Hematopoietic multipotent progenitor cell treated with erythropoietin and hydrocortisone succinate and interleukin-3 and kit ligand, for 8 days (in vitro differentiated cells): ENCODE measurements around the gene AGBL4.

ENCODE experiments used
- DNase-seq: peaks from one replicate; pipeline ENCODE4 v3.0.0-alpha.2; 2015

The AGBL4 gene

GRCh38 chr1:48794816-48795215 is 1228.9 kb downstream of the AGBL4 start:
- no peak for DNase-seq

- no peak for DNase-seq
These were observed 1229.9 kb downstream of the AGBL4 start for GRCh38 chr1:48793863-48794262.

GRCh38 chr1:48792961-48793360 is 1230.8 kb downstream of the AGBL4 start:
- no peak for DNase-seq

GRCh38 chr1:48790397-48790796 is 1233.4 kb downstream of the AGBL4 start:
- DNase-seq = no peak

DNA sequence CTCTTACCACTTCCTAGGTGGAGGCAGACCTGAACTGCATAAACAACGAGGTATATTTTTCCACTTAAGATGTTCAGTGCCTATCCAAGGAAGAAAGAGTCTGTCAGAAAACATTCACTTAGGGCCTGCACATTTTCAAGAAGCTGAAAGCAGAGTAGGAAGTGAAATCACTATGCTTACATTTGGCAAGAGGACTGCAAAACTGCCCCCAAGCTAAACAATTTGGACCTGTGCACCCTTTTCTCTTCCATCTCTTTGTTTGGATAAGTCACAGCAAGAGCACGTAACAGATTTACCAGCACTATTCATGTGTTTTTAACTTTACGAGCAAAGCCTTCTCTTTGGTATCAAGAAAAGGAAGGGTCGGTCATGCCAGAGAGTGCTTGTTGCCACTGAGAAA is 1233.9 kb downstream of the AGBL4 start:
- no peak for DNase-seq

GRCh38 chr1:48785869-48786268 is 1237.9 kb downstream of the AGBL4 start:
- DNase-seq = no peak

DNA sequence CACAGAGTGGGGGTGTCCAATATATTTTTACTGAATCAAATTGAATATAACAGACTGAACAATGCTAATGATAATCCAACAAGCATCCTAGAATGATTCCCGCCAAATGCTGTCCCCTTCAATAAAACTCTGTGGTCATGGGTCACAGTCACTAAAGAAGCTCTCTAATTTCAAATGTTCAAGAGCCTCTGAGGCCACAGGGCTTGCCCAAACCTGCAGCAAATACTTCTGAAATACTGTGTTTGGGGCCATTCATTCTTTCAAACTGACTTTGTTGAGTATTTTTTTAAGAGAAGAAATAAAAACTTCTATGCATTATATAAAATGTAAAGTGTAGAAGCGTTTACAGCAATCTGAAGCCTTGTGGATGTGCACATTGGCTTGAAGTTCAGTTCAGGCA is 1239.5 kb downstream of the AGBL4 start:
- no peak for DNase-seq

- peak; percentile 2 for DNase-seq
These were observed 1246.4 kb downstream of the AGBL4 start for GRCh38 chr1:48777219-48777895.

DNA sequence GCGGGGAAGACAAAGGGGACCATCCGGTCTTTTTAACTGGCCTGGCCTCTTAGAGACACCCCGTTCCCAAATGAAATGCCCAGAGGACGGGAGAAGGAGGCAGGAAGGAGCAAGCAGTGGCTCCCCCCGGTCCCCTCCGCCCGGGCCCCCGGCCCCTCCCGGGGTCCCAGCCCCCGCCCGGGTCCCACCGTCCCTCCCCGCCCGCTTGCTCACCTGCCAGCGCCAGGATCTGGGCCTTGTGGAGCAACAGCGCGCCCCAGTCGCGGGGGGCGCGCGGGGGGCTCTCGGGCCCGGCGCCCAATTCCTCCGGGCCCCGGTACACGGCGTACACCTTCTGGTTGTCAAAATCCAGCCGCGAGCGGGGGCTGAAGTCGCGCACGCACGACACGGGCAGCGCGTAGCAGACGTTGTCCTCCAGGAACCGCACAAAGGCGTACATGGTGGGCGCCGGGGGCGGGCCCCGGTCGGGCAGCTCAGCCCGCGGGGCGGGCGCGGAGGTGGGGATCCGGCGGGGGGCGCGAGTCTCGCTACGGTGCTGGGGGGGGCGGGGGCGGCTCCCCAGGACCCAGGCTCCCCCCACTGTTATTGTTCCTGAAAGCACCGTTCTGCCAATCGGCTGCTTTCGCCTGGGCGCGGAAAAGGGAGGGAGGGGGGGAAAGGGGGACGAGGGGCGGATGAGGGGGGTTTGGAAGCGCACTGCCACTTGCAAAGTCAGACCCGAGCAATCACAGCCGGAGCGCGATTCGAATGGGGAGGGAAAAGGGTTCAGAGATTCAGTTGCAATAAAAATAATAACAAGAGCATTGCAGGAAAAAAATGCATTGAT is 1247.1 kb downstream of the AGBL4 start, which contains the start of gene BEND5:
TSS of gene BEND5 (minus strand) at position 499 of the 826 bp plus-strand sequence. CDS start at position 439, 60 bp downstream.
- DNase-seq = no peak

DNA sequence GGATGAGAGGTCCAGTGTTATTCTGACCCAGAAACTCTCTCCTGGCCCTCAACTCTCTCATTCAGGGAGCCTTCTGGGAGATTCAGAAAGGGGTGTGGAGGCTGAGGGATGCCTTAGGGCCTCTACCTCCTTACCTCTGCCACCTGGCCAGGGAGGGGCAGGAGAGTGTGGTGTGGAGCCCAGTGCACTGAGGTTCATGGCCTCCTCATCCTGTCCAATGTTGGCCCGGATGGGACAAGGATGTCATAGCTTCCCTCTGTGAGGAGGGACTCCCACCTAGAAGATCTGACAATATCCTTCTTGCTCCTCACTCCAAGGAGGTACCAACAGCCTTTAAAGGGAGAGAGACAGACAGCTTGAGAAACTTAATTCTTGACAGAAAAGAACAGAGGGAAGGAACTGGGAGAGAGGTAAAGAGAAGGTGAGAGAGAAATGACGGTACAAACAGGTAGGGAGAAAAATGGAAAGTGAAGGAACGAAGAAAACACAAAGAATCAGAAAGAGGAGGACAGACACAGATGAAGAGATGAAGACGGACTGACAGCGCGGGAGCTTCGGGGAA is 1247.8 kb downstream of the AGBL4 start:
- DNase-seq = no peak

DNA sequence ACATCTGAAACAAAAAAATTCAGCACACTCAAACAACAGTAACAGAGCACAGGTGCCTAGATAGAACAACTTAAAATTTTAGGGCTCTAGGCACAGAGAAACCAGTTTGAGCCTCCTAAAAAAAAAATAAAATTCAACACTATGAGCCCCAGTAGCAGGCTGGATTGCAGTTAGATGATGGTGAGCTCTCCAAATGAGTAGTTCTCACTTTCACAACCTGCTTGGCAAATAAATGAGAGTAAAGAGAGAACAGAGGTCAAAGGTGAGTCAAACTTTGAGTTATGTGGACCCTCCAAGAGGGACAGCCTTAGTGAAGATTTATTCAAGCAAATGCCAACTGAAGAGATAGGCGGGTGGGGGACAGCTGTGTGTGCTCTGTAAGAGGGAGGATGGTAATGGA is 1250.6 kb downstream of the AGBL4 start:
- no peak for DNase-seq

DNA sequence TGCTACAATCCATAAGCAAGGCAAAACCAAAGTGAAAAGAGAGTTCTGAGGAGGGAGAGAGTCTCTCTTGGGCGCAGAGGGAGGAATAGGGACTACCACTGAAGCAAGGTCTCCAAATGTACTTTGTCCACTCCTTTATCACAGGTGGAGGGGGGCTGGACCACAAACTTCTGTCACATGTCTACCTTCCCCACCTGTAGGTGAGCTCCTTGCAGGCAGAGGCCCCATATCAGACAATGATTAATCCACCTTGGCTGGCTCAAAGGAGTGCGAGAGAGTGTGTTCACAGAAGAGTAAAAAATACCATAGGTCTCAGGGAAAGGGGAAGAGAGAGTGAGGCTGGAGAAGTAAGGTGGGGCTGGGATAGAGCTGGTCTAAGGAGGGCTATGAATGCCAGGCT is 1251.5 kb downstream of the AGBL4 start:
- DNase-seq = no peak

- no peak for DNase-seq
These were observed 1252.2 kb downstream of the AGBL4 start for GRCh38 chr1:48771561-48771960.

GRCh38 chr1:48767975-48768510 is 1255.7 kb downstream of the AGBL4 start:
- no peak for DNase-seq

GRCh38 chr1:48765335-48765734 is 1258.4 kb downstream of the AGBL4 start:
- no peak for DNase-seq

- DNase-seq = no peak
These were observed 1261.8 kb downstream of the AGBL4 start for GRCh38 chr1:48761986-48762385.

DNA sequence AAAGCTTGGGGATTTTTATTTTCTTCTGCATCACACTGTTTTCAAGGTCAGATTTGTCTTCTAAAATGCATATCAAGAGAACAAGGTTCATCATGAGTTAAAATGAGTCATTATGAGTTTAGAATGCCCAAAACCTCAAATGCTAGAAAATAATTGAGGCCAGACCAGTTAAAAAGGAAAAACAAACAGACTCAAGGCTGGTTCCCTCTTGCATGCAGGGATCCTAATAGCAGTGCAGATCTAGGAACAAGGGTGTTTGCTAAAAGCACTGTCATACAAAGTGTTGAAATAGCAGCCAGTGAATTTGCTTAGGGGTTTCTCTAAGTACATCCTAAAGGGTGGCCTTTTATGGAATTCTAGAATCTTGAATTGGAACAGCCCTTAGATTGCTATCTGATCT is 1262.3 kb downstream of the AGBL4 start:
- no peak for DNase-seq

GRCh38 chr1:48760857-48761256 is 1262.9 kb downstream of the AGBL4 start:
- DNase-seq = no peak

- no peak for DNase-seq
These were observed 1264.8 kb downstream of the AGBL4 start for GRCh38 chr1:48758976-48759375.

GRCh38 chr1:48757363-48757762 is 1266.4 kb downstream of the AGBL4 start:
- DNase-seq = no peak

- no peak for DNase-seq
These were observed 1267.0 kb downstream of the AGBL4 start for GRCh38 chr1:48756683-48757316.

GRCh38 chr1:48753293-48753692 is 1270.5 kb downstream of the AGBL4 start:
- DNase-seq = no peak

DNA sequence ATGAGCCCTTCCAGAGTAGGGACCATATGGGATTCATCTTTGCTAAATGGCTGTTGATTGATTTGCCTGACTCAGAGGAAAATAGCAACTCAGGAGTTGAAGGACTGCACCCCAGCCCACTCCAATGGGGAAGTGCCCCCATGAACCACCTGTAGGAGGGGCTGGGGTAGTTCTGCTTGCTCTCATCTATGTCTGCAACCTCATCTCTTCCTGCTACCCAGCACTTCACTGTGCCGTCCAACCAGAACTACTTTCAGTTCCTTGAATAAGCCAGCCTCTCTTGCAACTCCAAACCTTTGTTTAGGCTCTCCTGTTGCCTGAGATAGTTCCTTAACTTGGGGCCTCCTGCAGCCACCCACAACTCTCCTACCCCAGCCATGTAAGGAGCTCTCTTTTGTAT is 1273.6 kb downstream of the AGBL4 start:
- no peak for DNase-seq
